Measurements from ENCODE around the gene RAPSN. TPM values are rescaled to one million over a fixed set of nuclear protein-coding genes. Genes with fewer than 3 reads are reported as not detected.

Gene RAPSN
- total and polyA plus RNA-seq, 2 of the 8 experiments (the other 6 are each of a cell fraction or from before 2014, with no cell fraction given) = 0.06 to 0.34 TPM

DNA sequence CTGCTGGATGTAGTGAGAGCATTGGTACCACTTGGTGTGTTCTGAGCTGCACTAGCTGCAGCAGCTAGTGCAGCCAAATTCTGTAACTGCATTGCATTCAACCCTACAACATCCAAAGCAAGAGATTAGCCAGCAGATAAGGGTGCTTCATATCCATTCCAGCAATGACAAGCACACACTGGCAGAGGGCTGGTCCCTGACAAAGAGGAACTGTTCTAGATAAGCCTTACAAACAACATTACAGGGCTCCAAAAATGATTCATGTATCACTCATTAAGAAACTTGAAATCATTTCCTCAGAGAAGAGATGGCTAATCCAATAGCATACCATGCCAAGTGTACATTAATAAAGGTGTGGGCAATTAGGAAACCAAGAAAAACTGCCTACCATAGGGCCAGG, 28.4 kb upstream of the RAPSN start (continued):
- TF ChIP-seq FOSL1 (IDR thresholded peaks at IDR 0.05; ENCODE audit: insufficient read depth, low read depth, low read length) (no peak), CBX8 (IDR thresholded peaks at IDR 0.05; ENCODE audit: borderline replicate concordance, low read depth, low read length) (no peak)
